CD14-positive monocyte (primary cell): ENCODE results near the gene GNB4. TPM values are rescaled to one million over a fixed set of nuclear protein-coding genes. Genes with fewer than 3 reads are reported as not detected.

ENCODE experiments used
- DNase-seq, 3 donors: peaks; one replicate each; pipeline ENCODE4 v3.0.0-alpha.2; 2011 to 2022
- H2AFZ ChIP-seq: 2 replicates; pipeline ENCODE4 v1.6.0; 2012; ENCODE audit warnings: mild to moderate bottlenecking, low read depth, low read length, inconsistent platforms; ENCODE audit not compliant: insufficient read depth, poor library complexity, severe bottlenecking
- H3K27ac ChIP-seq, 2 donors: 1 replicate in 1 of 2; 2 replicates in 1 of 2; pipeline ENCODE4 v1.5.1; 2012 to 2013; ENCODE audit warnings: low read length in 2 of 2, control low read depth in 1 of 2, inconsistent platforms in 1 of 2, low read depth in 1 of 2, mild to moderate bottlenecking in 1 of 2
- H3K27me3 ChIP-seq, 2 donors: one replicate each; pipeline versions ENCODE4 v1.6.0 to v1.6.1; 2011 to 2013; ENCODE audit warnings: low read length in 2 of 2; ENCODE audit not compliant: control insufficient read depth in 2 of 2, insufficient read depth in 2 of 2
- H3K36me3 ChIP-seq, 2 donors: replicated peaks in 1 of 2; 1 replicate in 1 of 2; 2 replicates in 1 of 2; pipeline versions ENCODE4 v1.5.1 to v1.6.1; 2012 to 2013; ENCODE audit warnings: low read length in 2 of 2, control low read depth in 1 of 2, inconsistent platforms in 1 of 2, mild to moderate bottlenecking in 1 of 2; ENCODE audit not compliant: insufficient read depth in 2 of 2, control insufficient read depth in 1 of 2
- H3K4me1 ChIP-seq, 2 donors: 1 replicate in 1 of 2; 2 replicates in 1 of 2; pipeline versions ENCODE4 v1.5.1 to v1.6.1; 2012 to 2013; ENCODE audit warnings: low read length in 2 of 2, control low read depth in 1 of 2, inconsistent platforms in 1 of 2, mild to moderate bottlenecking in 1 of 2, moderate library complexity in 1 of 2; ENCODE audit not compliant: insufficient read depth in 2 of 2, control insufficient read depth in 1 of 2
- H3K4me2 ChIP-seq: replicated peaks from 2 replicates; pipeline ENCODE3; 2012; ENCODE audit warnings: low read length, moderate library complexity, mild to moderate bottlenecking; ENCODE audit not compliant: poor library complexity, severe bottlenecking; ENCODE audit errors: extremely low read depth
- H3K4me3 ChIP-seq, 3 experiments: fragments of 200-600 bp in 1 of 3; sonication (generic) in 1 of 3; replicated peaks in 1 of 3; 1 replicate in 2 of 3; 2 replicates in 1 of 3; pipeline ENCODE4 v1.5.1; 2011 to 2013; ENCODE audit warnings: low read length in 3 of 3, mild to moderate bottlenecking in 3 of 3, control low read depth in 2 of 3, low read depth in 2 of 3, inconsistent platforms in 1 of 3, moderate library complexity in 1 of 3
- H3K79me2 ChIP-seq: 2 replicates; pipeline ENCODE4 v1.6.0; 2012; ENCODE audit warnings: mild to moderate bottlenecking, control low read depth, inconsistent platforms, low read length, moderate library complexity; ENCODE audit not compliant: insufficient read depth
- H3K9ac ChIP-seq: 2 replicates; pipeline ENCODE4 v1.6.0; 2017; ENCODE audit warnings: low read length, mild to moderate bottlenecking; ENCODE audit not compliant: insufficient read depth, poor library complexity, severe bottlenecking
- H3K9me3 ChIP-seq, 2 donors: replicated peaks in 1 of 2; 1 replicate in 1 of 2; 2 replicates in 1 of 2; pipeline versions ENCODE4 v1.5.1 to v1.6.1; 2012 to 2013; ENCODE audit warnings: low read length in 2 of 2, control low read depth in 1 of 2; ENCODE audit not compliant: control insufficient read depth in 1 of 2, insufficient read depth in 1 of 2
- H4K20me1 ChIP-seq: 2 replicates; pipeline ENCODE4 v1.6.0; 2012; ENCODE audit warnings: mild to moderate bottlenecking, low read length, control low read depth, moderate library complexity; ENCODE audit not compliant: insufficient read depth
- H3K27ac Mint-ChIP-seq, 7 donors: one replicate each; pipeline ENCODE4 v1.8.0; 2020; ENCODE audit warnings: mild to moderate bottlenecking in 7 of 7, mixed read lengths in 7 of 7, moderate library complexity in 6 of 7, inconsistent platforms in 2 of 7
- H3K27me3 Mint-ChIP-seq, 3 donors: one replicate each; pipeline ENCODE4 v1.8.0; 2021 to 2022; ENCODE audit warnings: low read depth in 3 of 3, mild to moderate bottlenecking in 3 of 3, mixed read lengths in 3 of 3, moderate library complexity in 3 of 3, inconsistent platforms in 1 of 3
- H3K36me3 Mint-ChIP-seq, 2 donors: one replicate each; pipeline ENCODE4 v1.8.0; 2020; ENCODE audit warnings: mixed read lengths in 2 of 2, inconsistent platforms in 1 of 2, mild to moderate bottlenecking in 1 of 2
- H3K4me1 Mint-ChIP-seq: one replicate; pipeline ENCODE4 v1.8.0; 2020; ENCODE audit warnings: mild to moderate bottlenecking, mixed read lengths
- H3K4me3 Mint-ChIP-seq, 2 donors: one replicate each; pipeline ENCODE4 v1.8.0; 2020; ENCODE audit warnings: mild to moderate bottlenecking in 2 of 2, mixed read lengths in 2 of 2, moderate library complexity in 1 of 2
- H3K9me3 Mint-ChIP-seq, 7 donors: one replicate each; pipeline ENCODE4 v1.8.0; 2020 to 2022; ENCODE audit warnings: mixed read lengths in 7 of 7, mild to moderate bottlenecking in 6 of 7, moderate library complexity in 6 of 7, inconsistent platforms in 2 of 7
- intact Hi-C, 2 donors: fragments of 100-400 bp; cut with micrococcal nuclease; formaldehyde crosslinking; loops; one replicate each; pipeline versions ENCODE4 v1.15.0 to v1.15.1; 2023
- polyA plus RNA-seq, 3 donors: library from polyadenylated mRNA; depleted of rRNA in 1 of 3; unstranded in 2 of 3; stranded (reverse) in 1 of 3; fragments of 300-500 nt in 2 of 3; fragments of >200 nt in 1 of 3; fragmentation: Illumina TruSeq in 2 of 3; gene quantifications; 1 replicate in 2 of 3; 2 replicates in 1 of 3; pipeline ENCODE4 v1.2.3, GENCODE V29; 2012 to 2021
- TF ChIP-seq, protein P1 (sequence below): fragments of 200-600 bp; IDR thresholded peaks from one replicate; pipeline ENCODE4 v1.8.0; 2022; ENCODE audit warnings: antibody characterized with exemption, mild to moderate bottlenecking

The GNB4 gene
- polyA plus RNA-seq, 3 donors: 15.4 to 65.1 (median 63.5) TPM

DNA sequence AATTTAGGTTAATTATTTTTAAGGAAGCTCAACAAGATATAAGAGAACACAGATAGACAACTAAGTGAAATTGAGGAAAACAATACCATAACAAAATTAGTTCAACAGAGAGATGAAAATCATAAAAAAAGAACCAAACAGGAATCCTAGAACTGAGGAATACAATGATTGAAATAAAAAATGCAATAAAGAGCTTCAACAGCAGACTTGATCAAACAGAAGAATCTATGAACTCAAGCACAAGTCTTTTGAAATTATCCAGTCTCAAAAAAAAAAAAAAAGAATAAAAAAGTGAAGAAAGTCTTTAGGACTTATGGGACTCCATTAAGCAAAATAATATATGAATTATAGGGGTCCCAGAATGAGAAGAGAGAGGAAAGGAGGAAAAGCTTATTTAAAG, 42.0 kb upstream of the GNB4 start:
- Histone ChIP-seq H3K9me3 (peaks cover 28 to 37% of the 10 kb centered on the region in 2 donors), H3K9ac (no peak overlapping the region), H3K4me3 (no peak overlapping the region), H2AFZ (no peak overlapping the region), H3K27me3 (no peaks in the 10 kb centered on the region), H4K20me1 (no peaks in the 10 kb centered on the region), H3K4me1 (no peaks in the 10 kb centered on the region), H3K79me2 (no peaks in the 10 kb centered on the region), H3K4me2 (no peak overlapping the region), H3K27ac (no peak overlapping the region), H3K36me3 (no peaks in the 10 kb centered on the region)
- H3K4me1 Mint-ChIP-seq: no peaks in the 10 kb centered on the region
- DNase-seq: no peak
- no peak overlapping the region for H3K27ac Mint-ChIP-seq
- H3K27me3 Mint-ChIP-seq: peaks cover 0 to 4% (median 1%) of the 10 kb centered on the region in 3 donors
- peaks cover 34 to 54% (median 51%) of the 10 kb centered on the region in 7 donors for H3K9me3 Mint-ChIP-seq
- intact Hi-C loops: no loop called here
- no peak overlapping the region for H3K4me3 Mint-ChIP-seq
- TF ChIP-seq, protein P1, sequence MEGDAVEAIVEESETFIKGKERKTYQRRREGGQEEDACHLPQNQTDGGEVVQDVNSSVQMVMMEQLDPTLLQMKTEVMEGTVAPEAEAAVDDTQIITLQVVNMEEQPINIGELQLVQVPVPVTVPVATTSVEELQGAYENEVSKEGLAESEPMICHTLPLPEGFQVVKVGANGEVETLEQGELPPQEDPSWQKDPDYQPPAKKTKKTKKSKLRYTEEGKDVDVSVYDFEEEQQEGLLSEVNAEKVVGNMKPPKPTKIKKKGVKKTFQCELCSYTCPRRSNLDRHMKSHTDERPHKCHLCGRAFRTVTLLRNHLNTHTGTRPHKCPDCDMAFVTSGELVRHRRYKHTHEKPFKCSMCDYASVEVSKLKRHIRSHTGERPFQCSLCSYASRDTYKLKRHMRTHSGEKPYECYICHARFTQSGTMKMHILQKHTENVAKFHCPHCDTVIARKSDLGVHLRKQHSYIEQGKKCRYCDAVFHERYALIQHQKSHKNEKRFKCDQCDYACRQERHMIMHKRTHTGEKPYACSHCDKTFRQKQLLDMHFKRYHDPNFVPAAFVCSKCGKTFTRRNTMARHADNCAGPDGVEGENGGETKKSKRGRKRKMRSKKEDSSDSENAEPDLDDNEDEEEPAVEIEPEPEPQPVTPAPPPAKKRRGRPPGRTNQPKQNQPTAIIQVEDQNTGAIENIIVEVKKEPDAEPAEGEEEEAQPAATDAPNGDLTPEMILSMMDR: no peak
- peaks cover 0 to 2% of the 10 kb centered on the region in 2 donors for H3K36me3 Mint-ChIP-seq

DNA sequence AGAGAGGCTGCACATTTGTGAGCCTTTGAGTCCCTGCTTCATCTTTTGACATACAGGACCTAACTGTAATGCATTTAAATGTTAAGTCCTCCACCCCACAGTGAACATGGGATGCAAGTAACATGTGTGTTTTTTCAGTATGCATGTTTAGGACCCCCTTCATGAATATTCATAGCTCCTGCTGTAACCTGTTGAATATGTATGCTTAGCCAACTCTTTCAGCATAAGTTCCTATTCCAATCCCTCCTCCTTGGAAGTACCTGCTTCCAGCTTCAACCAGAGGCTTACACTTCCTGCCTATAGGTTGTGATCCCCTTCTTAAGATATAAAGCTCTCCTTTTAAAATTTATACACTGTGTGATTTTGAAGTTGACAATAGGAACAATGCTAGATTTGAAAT, 36.9 kb upstream of the GNB4 start:
- Mint-ChIP-seq H3K4me3 (no peak overlapping the region), H3K27ac (no peak overlapping the region), H3K36me3 (no peaks in the 10 kb centered on the region), H3K27me3 (no peaks in the 10 kb centered on the region), H3K9me3 (peaks cover 12 to 28% (median 20%) of the 10 kb centered on the region in 7 donors), H3K4me1 (no peaks in the 10 kb centered on the region)
- no peak overlapping the region for H3K27ac ChIP-seq
- no peak overlapping the region for H3K9ac ChIP-seq
- H3K79me2 ChIP-seq: no peaks in the 10 kb centered on the region
- intact Hi-C loops: no loop called here
- peaks cover 10 to 13% of the 10 kb centered on the region in 2 donors for H3K9me3 ChIP-seq
- no peak overlapping the region for H3K4me3 ChIP-seq
- no peak overlapping the region for H2AFZ ChIP-seq
- H4K20me1 ChIP-seq: no peaks in the 10 kb centered on the region
- no peaks in the 10 kb centered on the region for H3K4me1 ChIP-seq
- H3K4me2 ChIP-seq: no peak overlapping the region
- DNase-seq: no peak
- H3K36me3 ChIP-seq: no peaks in the 10 kb centered on the region
- H3K27me3 ChIP-seq: no peaks in the 10 kb centered on the region
- TF ChIP-seq, protein P1: no peak
